BJ (cell line): Measurements from ENCODE around the gene AGTRAP. TPM values are rescaled to one million over a fixed set of nuclear protein-coding genes. Genes with fewer than 3 reads are reported as not detected.

ENCODE experiments used
- CTCF ChIA-PET: fragments of 350-600 bp; formaldehyde crosslinking; extraction: SDS; loops from one replicate; lab custom pipeline; 2021; ENCODE audit warnings: antibody characterized with exemption, inconsistent platforms; lab: Yijun Ruan, JAX
- POLR2A ChIA-PET: fragments of 300-600 bp; sonication (Branson Sonifier 250); formaldehyde crosslinking; extraction: SDS; loops from one replicate; lab custom pipeline; 2021; ENCODE audit warnings: antibody characterized with exemption; lab: Charles Lee
- DNase-seq: peaks from one replicate; pipeline ENCODE4 v3.0.0-alpha.2; 2011; ENCODE audit warnings: low read depth
- H3K27me3 ChIP-seq: 2 replicates; pipeline ENCODE4 v1.6.0; 2011; ENCODE audit warnings: low read length; ENCODE audit not compliant: control insufficient read depth, insufficient read depth
- H3K36me3 ChIP-seq: 2 replicates; pipeline ENCODE4 v1.5.1; 2011; ENCODE audit warnings: low read length; ENCODE audit not compliant: control insufficient read depth, insufficient read depth
- H3K4me3 ChIP-seq: 2 replicates; pipeline ENCODE4 v1.5.1; 2011; ENCODE audit warnings: low read depth, mild to moderate bottlenecking, control low read depth, low read length
- polyA plus RNA-seq: library from polyadenylated mRNA; depleted of rRNA; stranded (reverse); fragments of >200 nt; gene quantifications from 2 replicates; pipeline ENCODE4 v1.2.3, GENCODE V29; 2011
- TF ChIP-seq, protein P1 (sequence below): IDR thresholded peaks from 2 replicates; pipeline ENCODE4 v1.5.1; 2011; ENCODE audit warnings: low read depth, mild to moderate bottlenecking, control low read depth, inconsistent platforms, low read length, moderate library complexity; ENCODE audit not compliant: insufficient read depth

Gene AGTRAP
- polyA plus RNA-seq, 1 experiment: 64.5 TPM

DNA sequence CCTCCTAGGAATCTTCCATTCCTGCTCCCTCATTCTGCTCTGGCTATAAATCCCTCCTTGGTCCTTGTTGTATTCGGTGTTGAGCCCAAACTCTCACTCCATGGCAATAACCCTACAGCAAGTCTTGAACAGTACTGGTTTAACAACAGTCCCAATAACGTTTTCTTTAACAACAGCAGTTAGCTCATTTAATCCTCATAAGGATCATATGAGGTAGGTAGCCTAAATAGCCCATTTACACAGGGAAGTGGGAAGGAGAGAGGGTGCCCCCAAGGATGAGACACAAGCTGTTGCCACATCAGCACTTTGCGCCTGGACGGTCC is 444 bp upstream of the AGTRAP start:
- ChIA-PET CTCF (interaction anchor here (1.0 to 2.5 kb wide), 4 partner anchors 13 to 90 kb away, joined by 3 to 14 read pairs (median 4); no protein-coding TSS in a partner anchor), POLR2A (interaction anchor here (0.6 kb wide), 1 partner anchor 881 kb away, joined by 3 read pairs; no protein-coding TSS in a partner anchor)
- Histone ChIP-seq H3K27me3 (no peaks in the 10 kb centered on the region), H3K36me3 (no peaks in the 10 kb centered on the region), H3K4me3 (peak overlapping the region; percentile 85)
- DNase-seq: no peak
- TF ChIP-seq, protein P1, sequence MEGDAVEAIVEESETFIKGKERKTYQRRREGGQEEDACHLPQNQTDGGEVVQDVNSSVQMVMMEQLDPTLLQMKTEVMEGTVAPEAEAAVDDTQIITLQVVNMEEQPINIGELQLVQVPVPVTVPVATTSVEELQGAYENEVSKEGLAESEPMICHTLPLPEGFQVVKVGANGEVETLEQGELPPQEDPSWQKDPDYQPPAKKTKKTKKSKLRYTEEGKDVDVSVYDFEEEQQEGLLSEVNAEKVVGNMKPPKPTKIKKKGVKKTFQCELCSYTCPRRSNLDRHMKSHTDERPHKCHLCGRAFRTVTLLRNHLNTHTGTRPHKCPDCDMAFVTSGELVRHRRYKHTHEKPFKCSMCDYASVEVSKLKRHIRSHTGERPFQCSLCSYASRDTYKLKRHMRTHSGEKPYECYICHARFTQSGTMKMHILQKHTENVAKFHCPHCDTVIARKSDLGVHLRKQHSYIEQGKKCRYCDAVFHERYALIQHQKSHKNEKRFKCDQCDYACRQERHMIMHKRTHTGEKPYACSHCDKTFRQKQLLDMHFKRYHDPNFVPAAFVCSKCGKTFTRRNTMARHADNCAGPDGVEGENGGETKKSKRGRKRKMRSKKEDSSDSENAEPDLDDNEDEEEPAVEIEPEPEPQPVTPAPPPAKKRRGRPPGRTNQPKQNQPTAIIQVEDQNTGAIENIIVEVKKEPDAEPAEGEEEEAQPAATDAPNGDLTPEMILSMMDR: no peak

DNA sequence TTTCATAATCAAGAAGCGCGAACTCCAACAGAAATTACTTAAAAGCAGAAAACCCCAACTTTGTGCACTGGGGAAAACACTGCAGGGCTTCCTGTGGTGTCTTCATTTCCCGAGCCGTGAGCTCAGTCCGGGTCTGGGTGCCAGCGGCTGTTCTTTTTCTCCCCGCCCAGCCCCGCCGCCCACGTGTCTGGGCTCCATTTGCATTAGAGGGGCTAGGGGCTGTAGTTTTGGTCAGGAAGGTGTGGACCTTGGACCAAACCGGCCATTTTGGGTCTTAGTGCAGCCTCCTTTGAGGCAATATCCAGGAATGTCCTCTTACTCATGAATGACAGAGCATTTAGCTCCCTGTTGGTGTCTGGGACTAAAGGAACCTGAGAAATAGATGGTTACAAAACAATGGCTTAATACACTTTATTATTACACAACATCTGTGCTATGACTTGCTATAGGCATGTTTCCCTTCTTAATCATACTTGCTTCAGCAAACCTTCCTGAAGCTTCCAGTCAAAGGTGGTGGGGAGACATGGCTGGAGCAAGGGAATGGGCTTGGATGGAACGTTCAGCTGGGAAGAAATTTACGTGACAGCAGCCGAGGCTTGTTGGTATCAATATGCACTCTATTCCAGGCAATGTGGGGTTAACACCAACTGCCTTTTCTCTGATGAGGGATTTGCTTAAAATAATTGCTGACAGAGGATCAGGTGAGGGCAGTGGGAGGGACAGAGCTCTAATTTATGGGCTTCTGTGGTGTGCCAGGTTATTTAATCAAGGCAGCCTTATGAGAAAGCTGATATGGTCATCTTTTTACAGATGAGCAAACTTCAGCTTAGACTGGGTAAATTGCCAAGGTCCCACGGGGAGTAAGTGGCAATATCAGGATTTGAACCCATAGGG is 1.1 kb downstream of the AGTRAP start:
- DNase-seq: peak; percentile 39
- ChIA-PET POLR2A (no interaction called here), CTCF (interaction anchor here (0.7 to 2.5 kb wide), 6 partner anchors 12 to 700 kb away, joined by 3 to 14 read pairs (median 3); partner anchors contain the start of gene FBXO6)
- Histone ChIP-seq H3K27me3 (no peaks in the 10 kb centered on the region), H3K4me3 (peak overlapping the region; percentile 85), H3K36me3 (no peaks in the 10 kb centered on the region)
- TF ChIP-seq, protein P1: no peak

DNA sequence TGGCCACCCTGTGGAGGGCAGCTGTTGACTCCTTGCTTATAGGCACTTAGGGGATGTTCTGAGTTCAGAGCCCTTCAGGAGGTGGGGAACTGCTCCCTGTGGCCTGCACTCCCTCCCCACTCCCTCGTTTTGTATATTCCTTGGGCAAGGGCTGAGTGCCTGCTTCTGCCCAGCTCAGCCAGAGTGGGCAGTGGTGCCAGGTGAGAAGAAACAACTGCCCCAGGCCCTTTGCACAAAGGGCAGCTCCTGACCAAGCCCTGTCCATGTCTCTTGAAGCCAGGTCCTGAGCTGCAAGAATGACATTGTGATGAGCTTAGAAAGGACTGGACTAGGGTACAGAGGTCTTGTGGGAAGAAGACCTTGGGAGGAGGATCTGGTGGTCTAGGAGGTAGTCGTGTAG is 2.2 kb downstream of the AGTRAP start:
- no peak for DNase-seq
- no peaks in the 10 kb centered on the region for H3K36me3 ChIP-seq
- ChIA-PET CTCF (interaction anchor here (0.7 to 1.9 kb wide), 3 partner anchors 74 to 196 kb away, joined by 3 to 9 read pairs (median 3); partner anchors contain the start of gene FBXO6), POLR2A (no interaction called here)
- TF ChIP-seq, protein P1: no peak
- H3K27me3 ChIP-seq: no peaks in the 10 kb centered on the region
- no peak overlapping the region for H3K4me3 ChIP-seq

DNA sequence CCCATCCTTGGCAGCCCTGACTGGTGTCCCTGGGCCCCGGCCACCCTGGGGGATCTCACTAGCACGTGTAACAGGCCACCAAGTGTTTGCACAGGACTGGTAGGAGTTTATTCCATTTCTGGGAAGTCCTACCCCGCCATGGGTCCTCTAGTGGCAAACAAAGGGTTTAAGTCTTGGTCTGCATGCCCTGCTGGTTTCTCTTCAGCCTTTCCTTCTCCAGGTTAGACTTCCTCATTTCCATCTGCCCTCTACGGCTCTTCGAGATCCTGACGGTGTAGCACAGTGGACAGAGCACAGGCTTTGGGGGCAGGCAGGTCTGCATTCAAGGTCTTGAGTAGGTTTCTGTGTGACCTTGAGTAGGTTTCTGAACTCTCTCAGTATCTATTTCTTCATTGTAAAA is 2.8 kb downstream of the AGTRAP start:
- DNase-seq: no peak
- ChIA-PET CTCF (no interaction called here), POLR2A (no interaction called here)

More for the DNA sequence above, 2.8 kb downstream of the AGTRAP start:
- H3K36me3 ChIP-seq: no peaks in the 10 kb centered on the region
- no peaks in the 10 kb centered on the region for H3K27me3 ChIP-seq
- TF ChIP-seq, protein P1: no peak
- no peak overlapping the region for H3K4me3 ChIP-seq
